ENCODE measurements around the gene PAWR.

GRCh38 chr12:79690142-79690637 is 574 bp downstream of the PAWR start:
- TF ChIP-seq CTCF (IDR thresholded peaks at IDR 0.05; ENCODE audit: low read length), result no peak
- TF ChIP-seq EZH2 (optimal IDR thresholded peaks at IDR 0.05; ENCODE audit: low read depth, low read length), result no peak

Measured in MM.1S (cell line).